ENCODE data around the gene PCGF5.

DNA sequence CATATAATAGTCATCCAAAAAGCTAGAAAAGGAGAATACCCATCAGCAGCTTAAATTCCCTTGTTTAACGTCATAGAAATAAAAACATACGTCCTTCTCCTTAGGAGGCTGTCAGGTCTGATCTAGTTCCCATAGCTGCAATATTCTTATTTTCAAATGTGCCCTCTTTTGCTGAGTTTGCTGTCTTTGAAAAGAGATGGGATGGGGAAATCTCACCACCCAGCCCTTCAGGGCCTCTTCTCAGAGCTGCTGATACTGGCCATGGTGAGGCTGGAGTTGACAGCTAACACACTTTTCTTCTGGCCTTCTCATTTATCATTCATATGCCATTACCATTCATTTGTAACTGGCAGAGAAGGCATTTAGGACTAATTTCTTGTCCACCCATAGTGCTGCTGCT is 5.1 kb upstream of the PCGF5 start:
- TF ChIP-seq CTCF (IDR thresholded peaks at IDR 0.05) (no peak), POLR2A (IDR thresholded peaks at IDR 0.05) (no peak)

Measured in adrenal gland (tissue), 5 donors.